GM15510 (cell line): ENCODE measurements around the gene SLC37A2.

Experiments
- POLR2A ChIP-seq: IDR thresholded peaks from 3 replicates; pipeline ENCODE4 v1.6.1; 2011; ENCODE audit warnings: borderline replicate concordance; ENCODE audit not compliant: insufficient read length; ENCODE audit errors: extremely low read depth

Gene SLC37A2

GRCh38 chr11:125112208-125112604, 49.1 kb downstream of the SLC37A2 start:
- no peak for TF ChIP-seq POLR2A

- no peak for TF ChIP-seq POLR2A
Measured at GRCh38 chr11:125114518-125114917, 51.4 kb downstream of the SLC37A2 start.

GRCh38 chr11:125117429-125117828, 54.3 kb downstream of the SLC37A2 start:
- no peak for TF ChIP-seq POLR2A

- TF ChIP-seq POLR2A, result no peak
Measured at GRCh38 chr11:125123194-125123946, 60.3 kb downstream of the SLC37A2 start.

- no peak for TF ChIP-seq POLR2A
Measured at GRCh38 chr11:125123947-125124617, 61.0 kb downstream of the SLC37A2 start.

- TF ChIP-seq POLR2A, result no peak
Measured at GRCh38 chr11:125124618-125124992, 61.5 kb downstream of the SLC37A2 start.

GRCh38 chr11:125128450-125128849, 65.3 kb downstream of the SLC37A2 start:
- TF ChIP-seq POLR2A, result no peak

GRCh38 chr11:125129316-125129993, 66.3 kb downstream of the SLC37A2 start:
- TF ChIP-seq POLR2A, result no peak

GRCh38 chr11:125132071-125132470, 69.0 kb downstream of the SLC37A2 start:
- no peak for TF ChIP-seq POLR2A

GRCh38 chr11:125132596-125132995, 69.5 kb downstream of the SLC37A2 start:
- TF ChIP-seq POLR2A, result no peak

- no peak for TF ChIP-seq POLR2A
Measured at GRCh38 chr11:125136001-125136400, 72.9 kb downstream of the SLC37A2 start.

GRCh38 chr11:125138966-125139365, 75.9 kb downstream of the SLC37A2 start:
- no peak for TF ChIP-seq POLR2A

GRCh38 chr11:125139778-125140177, 76.7 kb downstream of the SLC37A2 start:
- no peak for TF ChIP-seq POLR2A
